Erythroblast (primary cell): ENCODE data around the gene CALY.

Experiments used
- DNase-seq, 2 experiments: peaks; one replicate each; lab custom pipeline; 2025; lab: John Stamatoyannopoulos, UW
- GATA1 ChIP-seq: IDR thresholded peaks from 2 replicates; pipeline ENCODE4 v1.6.1; 2011; ENCODE audit warnings: low read depth, mild to moderate bottlenecking, control low read depth, low read length, moderate library complexity
- POLR2A ChIP-seq: IDR thresholded peaks from 2 replicates; pipeline ENCODE4 v1.6.1; 2011; ENCODE audit warnings: mild to moderate bottlenecking, low read length

The CALY gene

DNA sequence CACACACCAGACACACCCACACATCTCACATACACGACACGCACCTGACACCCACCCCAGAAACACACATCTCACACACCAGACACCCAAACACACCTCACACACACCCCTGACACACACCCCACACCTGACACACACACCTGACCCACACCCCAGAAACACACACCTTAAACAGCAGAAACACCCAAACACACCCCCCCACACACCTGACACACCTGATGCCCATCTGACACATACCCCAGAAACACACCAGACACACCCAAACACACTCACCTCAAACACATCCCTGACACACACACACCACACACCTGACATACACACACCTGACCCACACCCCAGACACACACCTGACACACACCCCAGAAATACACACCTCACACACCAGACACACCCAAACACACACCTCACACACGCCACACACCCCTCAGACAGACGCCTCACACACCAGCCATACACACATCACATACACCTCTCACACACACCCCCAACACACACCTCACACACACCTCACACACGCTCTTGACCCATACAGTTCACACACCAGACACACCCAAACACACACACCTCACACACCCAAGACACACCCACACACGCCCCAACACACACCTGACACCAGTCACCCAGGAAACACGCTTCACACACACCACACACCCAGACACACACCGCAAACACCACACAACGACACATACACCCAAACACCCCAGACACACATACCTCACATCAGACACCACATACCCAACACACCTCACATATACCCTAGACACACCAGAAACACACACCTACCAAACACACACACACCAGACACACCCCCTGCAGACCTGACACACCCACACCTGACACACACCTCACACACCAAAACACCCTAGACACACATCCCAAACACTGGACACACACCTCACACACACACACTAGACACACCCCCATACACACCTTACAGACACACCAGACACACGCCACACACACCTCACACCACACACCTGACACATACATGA is 1.7 kb upstream of the CALY start:
- DNase-seq: no peak
- TF ChIP-seq GATA1: no peak
- no peak for TF ChIP-seq POLR2A

DNA sequence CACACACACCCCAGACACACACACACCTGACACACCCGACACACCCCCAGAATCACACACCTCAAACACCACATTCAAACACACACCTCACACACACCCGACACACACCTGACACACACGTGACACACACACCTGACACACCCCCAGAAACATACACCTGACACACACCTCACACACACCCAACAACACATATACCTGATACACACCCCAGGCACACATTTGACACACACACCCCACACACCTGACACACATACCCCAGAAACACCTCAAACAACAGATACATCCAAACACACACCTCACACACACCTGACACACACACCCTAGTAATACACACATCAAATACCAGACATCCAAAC is 652 bp upstream of the CALY start:
- no peak for DNase-seq
- no peak for TF ChIP-seq POLR2A
- TF ChIP-seq GATA1: no peak

DNA sequence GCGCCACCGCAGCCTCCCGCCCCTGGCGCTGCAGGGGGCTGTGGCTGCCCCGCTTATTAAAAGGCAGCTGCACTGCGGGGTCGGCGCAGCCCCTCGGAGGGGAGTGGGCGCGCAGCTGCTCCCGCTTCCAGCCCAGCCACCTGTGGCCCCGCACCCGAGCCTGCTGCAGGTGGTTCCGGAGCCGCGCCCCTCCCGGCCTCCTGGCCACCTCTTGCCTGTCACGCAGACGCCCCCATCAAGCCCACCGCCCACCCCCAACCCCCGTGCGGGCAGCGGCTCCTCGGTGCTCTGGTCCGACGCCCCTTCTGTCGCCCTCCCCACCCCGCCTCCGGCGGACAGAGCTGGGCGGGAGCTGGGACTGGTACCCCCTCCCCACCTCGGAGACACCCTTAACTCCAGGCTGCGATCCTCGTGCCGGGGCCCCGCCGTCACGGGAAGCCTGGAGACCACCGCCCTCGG is 549 bp downstream of the CALY start:
- DNase-seq: no peak

DNA sequence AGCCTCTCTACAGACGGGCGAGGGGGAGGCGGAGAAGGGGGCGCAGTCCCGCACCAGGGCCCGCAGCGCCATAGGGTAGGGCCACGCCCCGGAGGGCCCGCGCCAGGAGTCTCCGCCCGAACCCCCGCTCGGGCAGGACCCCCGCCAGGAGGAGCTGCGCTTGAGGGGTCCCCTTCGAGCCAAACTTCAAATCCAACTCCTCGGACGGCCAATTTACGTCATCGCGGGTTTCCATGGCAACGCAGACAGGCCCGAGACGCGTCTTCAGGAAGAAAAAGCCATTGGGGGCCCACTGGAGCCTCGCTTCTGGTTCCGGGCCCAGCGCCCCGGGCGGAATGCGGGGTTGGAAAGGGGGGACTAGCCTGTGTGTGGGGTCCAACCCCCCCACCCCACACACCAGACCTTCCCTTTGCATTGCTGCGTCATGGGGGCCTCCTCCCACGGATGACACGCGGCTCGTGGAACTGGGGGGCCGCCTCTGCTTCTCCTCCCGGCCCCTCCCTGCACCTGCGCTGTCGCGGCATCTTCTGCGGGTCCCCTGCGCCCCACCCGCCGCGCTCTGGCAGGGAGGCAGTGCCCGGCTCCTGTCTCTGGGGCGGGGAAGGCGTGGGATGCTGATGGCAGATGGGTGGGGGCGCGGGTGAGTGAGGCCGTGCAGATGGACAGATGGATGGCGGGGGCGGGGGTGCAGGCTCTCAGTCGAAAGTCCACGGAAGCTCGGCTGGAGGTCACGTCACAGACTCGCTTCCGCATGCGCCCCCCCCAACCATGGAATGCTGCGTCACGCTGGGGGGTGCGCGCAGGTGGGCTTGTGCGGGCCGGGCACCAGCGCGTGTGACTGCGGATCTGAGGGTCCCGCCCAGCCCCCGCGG is 1.2 kb downstream of the CALY start:
- TF ChIP-seq POLR2A (no peak), GATA1 (no peak)
- DNase-seq: peak; percentile 66 to 70

More for the DNA sequence above, 549 bp downstream of the CALY start:
- TF ChIP-seq POLR2A: no peak
- no peak for TF ChIP-seq GATA1

DNA sequence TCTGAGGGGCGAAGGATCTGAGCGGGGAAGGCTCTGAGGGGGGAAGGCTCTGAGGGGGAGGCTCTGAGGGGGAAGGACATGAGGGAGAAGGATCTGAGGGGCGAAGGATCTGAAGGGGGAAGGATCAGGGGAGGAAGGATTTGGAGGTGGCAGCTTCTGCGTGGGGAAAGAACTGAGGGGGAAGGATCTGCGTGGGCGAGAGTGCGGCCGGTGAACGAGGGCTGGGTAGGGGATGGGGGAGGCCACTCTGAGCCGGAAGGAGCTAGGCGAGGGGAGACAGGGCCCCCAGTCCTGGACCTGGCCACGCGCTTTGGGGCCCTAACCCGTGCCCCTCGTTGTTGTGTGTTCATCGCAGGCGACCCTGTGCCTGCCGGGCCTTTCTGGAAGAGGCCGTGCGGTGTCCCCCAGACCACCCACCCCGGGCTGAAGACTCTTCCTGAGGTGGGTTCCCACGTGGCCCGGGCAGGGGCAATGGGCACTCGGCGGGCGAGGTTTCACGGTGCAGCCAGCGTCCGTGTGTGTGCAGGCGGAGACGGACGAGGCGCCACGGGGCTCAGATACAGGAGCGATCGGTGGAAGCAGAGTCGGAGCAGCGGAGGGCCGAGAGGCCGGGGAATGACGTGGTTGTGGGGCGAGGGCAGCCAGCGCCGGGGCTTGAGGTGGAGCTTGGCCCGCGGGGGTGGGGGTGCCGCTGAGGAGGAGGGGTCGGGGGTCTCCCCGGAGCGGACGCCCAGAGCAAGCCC is 2.0 kb downstream of the CALY start:
- DNase-seq: no peak

DNA sequence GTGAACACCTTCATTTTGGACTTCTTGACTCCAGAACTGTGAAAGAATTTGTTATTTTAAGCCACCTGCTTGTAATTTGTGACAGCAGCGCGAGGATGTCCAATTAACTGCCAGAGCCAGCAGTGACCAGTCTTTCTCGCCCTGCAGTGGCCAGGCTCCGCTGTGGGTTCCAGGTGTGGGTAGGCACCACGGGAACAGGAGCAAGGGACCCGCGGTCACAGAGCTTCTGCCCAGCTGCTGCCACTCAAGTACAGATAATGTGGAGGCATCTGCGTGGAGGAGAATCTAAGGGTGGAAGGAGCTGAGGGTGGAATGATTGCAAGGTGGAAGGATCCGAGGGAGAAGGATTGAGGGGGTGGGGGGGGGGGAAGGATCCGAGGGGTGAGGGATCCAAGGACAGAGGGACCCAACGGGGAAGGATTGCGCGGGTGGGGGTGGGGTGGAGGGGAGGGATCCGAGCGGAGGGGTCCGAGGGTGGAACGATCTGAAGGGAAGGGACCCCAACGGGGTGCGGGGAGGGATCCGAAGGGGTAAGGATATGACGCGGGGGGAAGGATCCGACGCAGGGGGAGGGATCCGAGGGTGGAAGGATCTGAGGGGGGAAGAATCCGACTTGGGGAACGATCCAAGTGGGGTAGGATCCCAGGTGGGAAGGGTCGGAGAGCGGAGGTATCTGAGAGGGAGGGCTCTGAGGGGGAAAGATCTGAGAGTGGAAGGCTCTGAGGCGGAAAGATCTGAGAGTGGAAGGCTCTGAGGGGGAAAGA is 3.6 kb downstream of the CALY start:
- no peak for TF ChIP-seq GATA1
- TF ChIP-seq POLR2A: no peak
- no peak for DNase-seq

More for the DNA sequence above, 2.0 kb downstream of the CALY start:
- TF ChIP-seq GATA1 (no peak), POLR2A (no peak)

DNA sequence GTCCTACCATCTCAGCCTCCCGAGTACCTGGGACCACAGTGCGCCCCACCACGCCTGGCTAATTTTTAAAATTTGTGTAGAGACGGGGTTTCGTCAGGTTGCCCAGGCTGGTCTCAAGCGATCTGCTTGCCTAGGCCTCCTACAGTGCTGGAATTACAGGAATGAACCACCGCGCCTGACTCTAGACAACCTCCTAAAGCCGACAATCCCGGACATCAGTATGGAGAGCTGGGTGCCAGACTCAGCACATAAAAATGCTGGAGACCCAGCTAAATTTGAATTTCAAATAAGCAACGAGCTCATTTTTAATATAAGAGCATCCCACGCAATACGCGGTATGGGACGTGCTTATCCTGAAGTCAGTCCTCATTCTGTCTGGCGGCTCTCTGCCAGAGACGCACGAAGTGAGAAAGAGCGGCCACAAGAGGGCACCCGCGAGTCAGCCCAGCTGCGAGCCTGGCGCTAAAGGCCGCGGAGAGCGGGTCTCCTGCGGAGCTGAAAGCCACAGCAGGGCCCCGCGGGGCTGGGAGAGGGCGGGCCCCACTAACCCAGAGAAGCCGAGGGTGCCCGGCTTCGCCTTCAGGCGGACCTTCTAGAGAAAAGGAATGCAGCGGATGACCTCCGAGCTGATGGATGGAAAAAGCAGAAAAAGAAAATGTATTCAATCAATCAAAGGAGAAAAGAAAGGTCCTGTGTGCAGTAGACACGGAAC is 7.0 kb downstream of the CALY start:
- peak; percentile 78 to 88 for DNase-seq
- no peak for TF ChIP-seq GATA1
- TF ChIP-seq POLR2A: no peak

DNA sequence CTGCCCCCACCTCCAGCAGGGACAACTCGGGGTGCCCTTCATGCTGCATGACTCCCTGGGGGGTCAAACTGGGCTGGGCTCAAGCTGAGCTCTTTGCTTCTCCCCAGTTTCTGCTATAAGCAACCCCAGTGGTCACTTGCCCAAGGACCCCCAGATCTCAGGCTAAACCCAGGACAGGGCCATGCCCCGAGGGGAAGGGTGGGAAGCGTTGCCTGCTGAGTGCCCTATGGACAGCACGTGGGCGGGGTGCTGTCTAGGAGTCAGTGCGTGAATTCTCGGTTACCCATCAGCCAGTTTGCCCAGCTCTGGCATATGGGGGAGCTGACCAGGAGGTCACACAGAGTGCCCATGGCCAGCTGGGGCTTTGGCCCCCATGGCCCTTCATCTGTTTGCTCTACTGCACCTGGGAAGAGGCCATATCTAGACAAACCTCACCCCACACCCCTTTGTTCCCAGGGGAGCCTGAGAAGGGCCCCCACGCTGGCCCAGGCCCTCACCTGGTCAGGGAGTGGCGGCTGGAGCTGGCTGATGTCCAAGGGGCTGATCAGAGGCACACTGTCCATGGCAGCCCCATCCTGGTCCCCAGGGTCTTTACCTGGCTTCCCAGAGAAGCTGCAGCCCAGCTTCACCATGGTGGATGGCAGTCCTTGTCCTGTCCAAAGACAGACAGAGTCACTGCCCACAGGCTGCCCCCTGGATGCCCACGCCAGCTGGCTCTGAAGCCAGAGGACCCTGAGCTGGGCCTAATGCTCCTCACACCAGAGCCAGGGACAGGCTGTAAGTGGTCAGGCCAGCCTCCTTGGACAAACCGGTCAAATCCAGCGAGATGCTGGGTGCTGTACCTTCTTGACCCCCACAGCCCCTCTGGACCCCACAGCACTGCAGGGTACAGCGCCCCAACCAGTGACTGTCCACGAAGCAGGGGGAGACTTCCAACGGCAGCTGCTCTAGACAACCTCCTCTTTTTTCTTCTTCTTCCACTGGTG is 8.0 kb downstream of the CALY start:
- TF ChIP-seq POLR2A (no peak), GATA1 (no peak)
- no peak for DNase-seq

DNA sequence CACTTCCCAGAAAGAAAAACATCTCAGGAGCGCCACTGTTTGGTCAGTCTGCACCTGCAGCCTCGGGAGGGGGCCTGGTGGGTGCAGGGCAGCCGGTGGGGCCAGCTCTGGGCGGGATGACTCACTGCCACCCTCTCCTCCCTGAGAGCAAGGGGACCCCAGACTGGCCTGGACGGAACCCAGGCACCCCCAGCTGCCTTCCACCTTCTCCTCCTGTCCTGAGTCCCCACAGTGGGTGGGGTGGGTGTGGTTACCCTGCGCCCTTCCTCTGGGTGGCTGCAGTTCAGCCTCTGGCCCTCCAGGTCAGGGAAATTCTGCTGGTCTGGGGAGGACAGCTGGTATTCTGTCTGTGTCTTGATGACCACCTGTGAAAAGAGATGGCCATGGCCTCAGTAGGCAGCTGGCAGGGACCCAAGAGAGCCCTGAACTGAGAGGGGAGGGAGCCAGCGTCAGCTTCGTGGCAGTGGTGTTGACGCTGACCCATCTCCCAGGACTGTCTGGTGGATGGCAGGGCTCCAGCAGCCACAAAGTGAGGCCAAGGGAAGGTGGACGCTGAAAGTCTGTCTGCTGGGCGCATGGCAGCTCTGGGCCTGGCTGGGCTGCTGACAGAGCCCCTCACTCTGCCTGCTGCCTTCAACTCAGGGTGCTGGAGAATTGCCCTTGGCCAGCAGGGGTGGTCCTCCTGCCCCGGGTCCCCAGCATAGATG is 8.9 kb downstream of the CALY start:
- no peak for TF ChIP-seq GATA1
- DNase-seq: no peak
